Neutrophil (primary cell): ENCODE measurements around the gene AASDH.
A peak's percentile ranks its signal among the peaks of the same experiment; 100 is the strongest.

Source experiments
- H3K27ac ChIP-seq: fragments of 200-600 bp; sonication (generic); 2 replicates; pipeline ENCODE4 v1.5.1; 2016; ENCODE audit warnings: mild to moderate bottlenecking, moderate library complexity
- H3K27me3 ChIP-seq: fragments of 200-600 bp; sonication (generic); 2 replicates; pipeline ENCODE4 v1.6.0; 2016; ENCODE audit warnings: mild to moderate bottlenecking
- H3K36me3 ChIP-seq: fragments of 200-600 bp; sonication (generic); 2 replicates; pipeline ENCODE4 v1.5.1; 2017
- H3K4me1 ChIP-seq, 2 experiments: fragments of 200-600 bp in 1 of 2; sonication (generic) in 1 of 2; 1 replicate in 1 of 2; 2 replicates in 1 of 2; pipeline versions ENCODE4 v1.5.1 to v1.6.1; 2013 to 2016; ENCODE audit warnings: low read depth in 1 of 2, low read length in 1 of 2, mild to moderate bottlenecking in 1 of 2, moderate library complexity in 1 of 2; ENCODE audit not compliant: control insufficient read depth in 1 of 2, insufficient read depth in 1 of 2
- H3K4me3 ChIP-seq, 2 experiments: fragments of 200-600 bp in 1 of 2; sonication (generic) in 1 of 2; 1 replicate in 1 of 2; 2 replicates in 1 of 2; pipeline ENCODE4 v1.5.1; 2013 to 2016; ENCODE audit warnings: low read depth in 1 of 2, low read length in 1 of 2, mild to moderate bottlenecking in 1 of 2, moderate library complexity in 1 of 2
- H3K9me3 ChIP-seq: fragments of 200-600 bp; sonication (generic); 2 replicates; pipeline ENCODE4 v1.5.1; 2016
- TF ChIP-seq, protein P1 (sequence below): fragments of 200-600 bp; sonication (generic); IDR thresholded peaks from 2 replicates; pipeline ENCODE4 v1.5.1; 2016; ENCODE audit warnings: antibody characterized with exemption

The AASDH gene

DNA sequence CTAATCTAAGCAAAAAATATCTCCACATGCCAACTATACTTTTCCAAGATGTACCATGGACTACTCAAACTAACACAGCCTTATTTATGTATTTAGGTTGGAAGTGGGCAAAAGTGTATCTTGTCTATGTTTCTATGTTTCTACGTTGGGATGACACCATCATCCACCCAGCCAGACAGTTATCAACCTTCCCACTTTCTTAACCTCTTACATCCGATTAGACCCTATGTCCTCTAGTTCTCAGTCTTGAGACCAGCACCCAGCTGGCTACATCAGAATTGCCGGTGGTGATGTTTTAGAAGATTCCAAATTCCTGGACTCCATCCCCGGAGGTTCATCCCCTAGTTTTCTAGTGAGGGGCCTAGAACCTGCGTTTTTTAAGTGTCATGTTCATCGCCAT is 1.0 kb upstream of the AASDH start:
- no peaks in the 10 kb centered on the region for H3K36me3 ChIP-seq
- no peak overlapping the region for H3K27ac ChIP-seq
- TF ChIP-seq, protein P1, sequence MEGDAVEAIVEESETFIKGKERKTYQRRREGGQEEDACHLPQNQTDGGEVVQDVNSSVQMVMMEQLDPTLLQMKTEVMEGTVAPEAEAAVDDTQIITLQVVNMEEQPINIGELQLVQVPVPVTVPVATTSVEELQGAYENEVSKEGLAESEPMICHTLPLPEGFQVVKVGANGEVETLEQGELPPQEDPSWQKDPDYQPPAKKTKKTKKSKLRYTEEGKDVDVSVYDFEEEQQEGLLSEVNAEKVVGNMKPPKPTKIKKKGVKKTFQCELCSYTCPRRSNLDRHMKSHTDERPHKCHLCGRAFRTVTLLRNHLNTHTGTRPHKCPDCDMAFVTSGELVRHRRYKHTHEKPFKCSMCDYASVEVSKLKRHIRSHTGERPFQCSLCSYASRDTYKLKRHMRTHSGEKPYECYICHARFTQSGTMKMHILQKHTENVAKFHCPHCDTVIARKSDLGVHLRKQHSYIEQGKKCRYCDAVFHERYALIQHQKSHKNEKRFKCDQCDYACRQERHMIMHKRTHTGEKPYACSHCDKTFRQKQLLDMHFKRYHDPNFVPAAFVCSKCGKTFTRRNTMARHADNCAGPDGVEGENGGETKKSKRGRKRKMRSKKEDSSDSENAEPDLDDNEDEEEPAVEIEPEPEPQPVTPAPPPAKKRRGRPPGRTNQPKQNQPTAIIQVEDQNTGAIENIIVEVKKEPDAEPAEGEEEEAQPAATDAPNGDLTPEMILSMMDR: no peak
- H3K4me1 ChIP-seq: peaks cover 12 to 16% of the 10 kb centered on the region in 2 experiments
- H3K9me3 ChIP-seq: no peaks in the 10 kb centered on the region
- H3K4me3 ChIP-seq: peak overlapping the region; percentile 79 to 86
- no peaks in the 10 kb centered on the region for H3K27me3 ChIP-seq

DNA sequence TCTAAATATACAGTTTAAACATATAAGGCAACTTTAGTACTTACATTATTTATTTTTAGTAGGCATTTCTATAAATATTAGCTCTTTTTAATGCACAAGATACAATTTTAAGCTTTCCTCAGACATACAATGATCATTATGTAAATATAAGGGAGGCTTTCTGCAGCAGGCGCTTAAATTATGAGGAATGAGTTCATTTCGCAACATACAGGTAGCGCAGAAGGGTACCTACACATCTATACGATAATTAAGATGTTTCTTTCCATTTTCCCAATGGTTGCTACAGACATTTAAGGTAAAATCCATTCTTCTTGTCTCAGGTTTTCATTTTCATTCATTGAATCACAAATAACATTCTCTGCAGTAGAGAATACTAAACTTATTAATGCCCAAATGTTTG is 1.2 kb downstream of the AASDH start:
- Histone ChIP-seq H3K4me3 (peak overlapping the region; percentile 79 to 86), H3K27me3 (no peaks in the 10 kb centered on the region), H3K9me3 (no peaks in the 10 kb centered on the region), H3K36me3 (no peaks in the 10 kb centered on the region), H3K27ac (no peak overlapping the region), H3K4me1 (peaks cover 21% of the 10 kb centered on the region in 2 experiments)
- TF ChIP-seq, protein P1: no peak

DNA sequence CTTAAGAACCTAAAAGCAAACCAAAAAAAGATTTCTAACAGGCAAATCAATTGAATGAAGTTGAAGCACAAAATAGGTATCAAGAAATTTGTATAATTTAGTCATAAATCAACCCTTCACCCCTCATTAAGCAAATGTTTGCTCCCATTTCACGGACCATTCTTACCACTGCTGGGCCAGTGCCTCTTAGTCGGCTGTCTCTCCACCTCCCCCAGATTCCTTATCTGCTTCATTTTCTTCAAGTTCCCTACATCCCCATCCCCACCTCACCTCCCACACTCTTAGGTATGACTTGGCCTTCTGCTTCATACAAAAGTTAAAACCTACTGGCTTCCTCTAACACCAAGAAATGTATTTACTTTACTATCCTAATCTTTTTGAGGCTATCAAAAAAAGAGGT is 11.8 kb downstream of the AASDH start:
- Histone ChIP-seq H3K36me3 (peaks cover 6% of the 10 kb centered on the region), H3K4me3 (no peak overlapping the region), H3K4me1 (no peaks in the 10 kb centered on the region), H3K9me3 (no peaks in the 10 kb centered on the region), H3K27me3 (no peaks in the 10 kb centered on the region), H3K27ac (no peak overlapping the region)
- TF ChIP-seq, protein P1: no peak

DNA sequence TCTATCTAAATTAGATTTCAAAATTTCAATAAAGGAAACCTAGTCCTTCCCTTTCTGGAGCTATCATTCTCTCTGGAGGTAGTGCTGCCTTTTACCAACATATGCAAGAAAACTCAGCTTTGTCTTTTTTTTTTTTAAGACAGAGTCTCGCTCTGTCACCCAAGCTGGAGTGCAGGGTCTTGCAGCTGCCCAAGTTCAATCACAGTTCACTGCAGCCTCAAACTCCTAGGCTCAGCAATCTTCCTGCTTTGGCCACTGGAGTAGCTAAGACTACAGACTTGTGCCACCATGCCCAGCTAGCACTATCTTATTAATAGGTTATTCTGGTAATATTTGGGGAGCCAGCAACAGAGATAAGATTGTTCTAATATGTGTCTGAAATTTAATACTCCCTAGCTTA is 12.3 kb downstream of the AASDH start:
- H3K27ac ChIP-seq: no peak overlapping the region
- TF ChIP-seq, protein P1: no peak
- no peak overlapping the region for H3K4me3 ChIP-seq
- no peaks in the 10 kb centered on the region for H3K9me3 ChIP-seq
- H3K36me3 ChIP-seq: peaks cover 7% of the 10 kb centered on the region
- no peaks in the 10 kb centered on the region for H3K4me1 ChIP-seq
- no peaks in the 10 kb centered on the region for H3K27me3 ChIP-seq

DNA sequence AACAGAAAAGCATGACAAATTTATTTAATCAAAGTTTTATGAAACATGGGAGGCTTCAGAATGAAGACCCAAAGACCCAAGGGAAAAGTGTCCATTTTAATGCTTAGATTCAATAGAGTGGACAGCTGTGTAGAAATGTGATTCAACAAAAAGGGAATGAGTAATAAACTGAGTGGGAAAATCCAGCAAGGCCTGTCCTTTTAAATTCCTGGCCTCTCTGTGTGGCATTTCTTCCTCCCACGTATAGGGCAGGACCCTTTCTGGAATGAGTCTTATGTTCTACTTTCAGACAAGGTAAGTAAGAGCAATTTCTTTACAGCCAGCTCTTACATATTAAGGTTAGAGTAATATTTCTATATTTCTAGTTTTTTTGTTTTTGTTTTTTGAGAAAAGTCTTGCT is 14.5 kb downstream of the AASDH start:
- Histone ChIP-seq H3K27me3 (no peaks in the 10 kb centered on the region), H3K4me1 (no peaks in the 10 kb centered on the region), H3K4me3 (no peak overlapping the region), H3K36me3 (peaks cover 7% of the 10 kb centered on the region), H3K27ac (no peak overlapping the region), H3K9me3 (no peaks in the 10 kb centered on the region)
- TF ChIP-seq, protein P1: no peak
